ENCODE results near the gene SHOC1. TPM values are rescaled to one million over a fixed set of nuclear protein-coding genes. Genes with fewer than 3 reads are reported as not detected.

The SHOC1 gene
- total RNA-seq, 1 donor from 2014 or later: not detected

- no peak overlapping the region for H3K27ac Mint-ChIP-seq (ENCODE audit: unreplicated experiment)
- DNase-seq (ENCODE audit: low spot score): no peak
- no peaks in the 10 kb centered on the region for H3K9me3 Mint-ChIP-seq (ENCODE audit: low read depth)
- H3K4me1 Mint-ChIP-seq (ENCODE audit: low read depth): no peaks in the 10 kb centered on the region
- no peak overlapping the region for H3K4me3 Mint-ChIP-seq (ENCODE audit: unreplicated experiment)
- no peak for TF ChIP-seq CTCF (IDR thresholded peaks at IDR 0.05)
- no peaks in the 10 kb centered on the region for H3K36me3 Mint-ChIP-seq (ENCODE audit: low read depth)
- no peaks in the 10 kb centered on the region for H3K27me3 Mint-ChIP-seq (ENCODE audit: low read depth)
These were observed 36.8 kb upstream of the SHOC1 start for GRCh38 chr9:111831371-111832108.

- no peaks in the 10 kb centered on the region for H3K36me3 Mint-ChIP-seq (ENCODE audit: low read depth)
- no peak for DNase-seq (ENCODE audit: low spot score)
- H3K27ac Mint-ChIP-seq (ENCODE audit: unreplicated experiment): no peak overlapping the region
- no peaks in the 10 kb centered on the region for H3K9me3 Mint-ChIP-seq (ENCODE audit: low read depth)
- H3K4me1 Mint-ChIP-seq (ENCODE audit: low read depth): no peaks in the 10 kb centered on the region
- no peaks in the 10 kb centered on the region for H3K27me3 Mint-ChIP-seq (ENCODE audit: low read depth)
- no peak overlapping the region for H3K4me3 Mint-ChIP-seq (ENCODE audit: unreplicated experiment)
- peak; percentile 61 for TF ChIP-seq CTCF (IDR thresholded peaks at IDR 0.05)
These were observed 33.5 kb upstream of the SHOC1 start for GRCh38 chr9:111828193-111828592.

- DNase-seq (ENCODE audit: low spot score): no peak
- Mint-ChIP-seq H3K4me1 (ENCODE audit: low read depth) (no peaks in the 10 kb centered on the region), H3K36me3 (ENCODE audit: low read depth) (no peaks in the 10 kb centered on the region), H3K4me3 (ENCODE audit: unreplicated experiment) (no peak overlapping the region), H3K27me3 (ENCODE audit: low read depth) (no peaks in the 10 kb centered on the region), H3K9me3 (ENCODE audit: low read depth) (no peaks in the 10 kb centered on the region), H3K27ac (ENCODE audit: unreplicated experiment) (no peak overlapping the region)
- TF ChIP-seq CTCF (IDR thresholded peaks at IDR 0.05): no peak
These were observed 30.9 kb upstream of the SHOC1 start for GRCh38 chr9:111825468-111826145.

GRCh38 chr9:111821006-111821528 is 26.3 kb upstream of the SHOC1 start:
- no peak for DNase-seq (ENCODE audit: low spot score)
- Mint-ChIP-seq H3K27me3 (ENCODE audit: low read depth) (no peaks in the 10 kb centered on the region), H3K27ac (ENCODE audit: unreplicated experiment) (no peak overlapping the region), H3K4me3 (ENCODE audit: unreplicated experiment) (no peak overlapping the region), H3K4me1 (ENCODE audit: low read depth) (no peaks in the 10 kb centered on the region), H3K36me3 (ENCODE audit: low read depth) (no peaks in the 10 kb centered on the region), H3K9me3 (ENCODE audit: low read depth) (no peaks in the 10 kb centered on the region)
- no peak for TF ChIP-seq CTCF (IDR thresholded peaks at IDR 0.05)

- H3K4me1 Mint-ChIP-seq (ENCODE audit: low read depth): no peaks in the 10 kb centered on the region
- TF ChIP-seq CTCF (IDR thresholded peaks at IDR 0.05): no peak
- H3K27me3 Mint-ChIP-seq (ENCODE audit: low read depth): no peaks in the 10 kb centered on the region
- DNase-seq (ENCODE audit: low spot score): no peak
- H3K4me3 Mint-ChIP-seq (ENCODE audit: unreplicated experiment): no peak overlapping the region
- no peaks in the 10 kb centered on the region for H3K36me3 Mint-ChIP-seq (ENCODE audit: low read depth)
- no peak overlapping the region for H3K27ac Mint-ChIP-seq (ENCODE audit: unreplicated experiment)
- no peaks in the 10 kb centered on the region for H3K9me3 Mint-ChIP-seq (ENCODE audit: low read depth)
These were observed 24.6 kb upstream of the SHOC1 start for GRCh38 chr9:111819360-111819759.
